HepG2 (cell line): ENCODE data around the gene CAPRIN1. TPM values are rescaled to one million over a fixed set of nuclear protein-coding genes. Genes with fewer than 3 reads are reported as not detected.
A peak's percentile ranks its signal among the peaks of the same experiment; 100 is the strongest.

Experiments used
- ASH2L ChIP-seq: fragments of 300-600, 200-600 bp; sonication (generic); IDR thresholded peaks from 2 replicates; pipeline ENCODE4 v1.7.0; 2017; ENCODE audit warnings: low read depth, mild to moderate bottlenecking, moderate library complexity, mixed read lengths, low read length; ENCODE audit not compliant: insufficient read length
- CBX1 ChIP-seq: IDR thresholded peaks from one replicate; pipeline ENCODE4 v1.6.1; 2016; ENCODE audit warnings: antibody characterized with exemption, low read depth
- ETV5 ChIP-seq: IDR thresholded peaks from 2 replicates; pipeline ENCODE4 v1.6.1; 2018; ENCODE audit warnings: missing biosample characterization, missing genetic modification reagents, inconsistent platforms, borderline replicate concordance
- FIP1L1 ChIP-seq: fragments of 200-400 bp; formaldehyde crosslinking; IDR thresholded peaks from 2 replicates; pipeline ENCODE4 v1.6.1; 2018; ENCODE audit warnings: low read depth, mild to moderate bottlenecking, low read length, moderate library complexity, borderline replicate concordance; ENCODE audit not compliant: insufficient read depth
- GABPB1 ChIP-seq: IDR thresholded peaks from 2 replicates; pipeline ENCODE4 v1.6.1; 2016; ENCODE audit warnings: mild to moderate bottlenecking, missing genetic modification reagents, moderate library complexity, missing compliant biosample characterization
- KDM5A ChIP-seq: fragments of 200-600 bp; sonication (generic); IDR thresholded peaks from 2 replicates; pipeline ENCODE4 v1.7.0; 2018; ENCODE audit warnings: antibody characterized with exemption, mild to moderate bottlenecking, low read length, borderline replicate concordance
- KLF13 ChIP-seq: sonication (generic); formaldehyde crosslinking; IDR thresholded peaks from 2 replicates; pipeline ENCODE4 v1.4.0; 2020; ENCODE audit warnings: mild to moderate bottlenecking, missing genetic modification reagents
- LBX2 ChIP-seq: sonication (generic); formaldehyde crosslinking; IDR thresholded peaks from 2 replicates; pipeline ENCODE4 v1.5.0; 2020; ENCODE audit warnings: missing genetic modification reagents, mild to moderate bottlenecking, borderline replicate concordance
- POLR2A ChIP-seq, 2 experiments: IDR thresholded peaks; 2 replicates each; pipeline ENCODE4 v1.6.1; 2011; ENCODE audit warnings: low read depth in 2 of 2, low read length in 2 of 2, mild to moderate bottlenecking in 1 of 2, moderate library complexity in 1 of 2; ENCODE audit not compliant: insufficient read depth in 1 of 2
- PRDM4 ChIP-seq: sonication (generic); formaldehyde crosslinking; IDR thresholded peaks from 2 replicates; pipeline ENCODE4 v1.9.0; 2021; ENCODE audit warnings: missing genetic modification reagents, borderline replicate concordance
- RBFOX2 ChIP-seq: fragments of 200-400 bp; formaldehyde crosslinking; IDR thresholded peaks from 2 replicates; pipeline ENCODE4 v1.6.1; 2017; ENCODE audit warnings: low read depth, mild to moderate bottlenecking, low read length
- TFAP4 ChIP-seq: sonication (generic); IDR thresholded peaks from 2 replicates; pipeline ENCODE4 v1.6.1; 2016; ENCODE audit warnings: low read depth, borderline replicate concordance
- TFDP1 ChIP-seq: IDR thresholded peaks from 2 replicates; pipeline ENCODE4 v1.6.1; 2016; ENCODE audit warnings: missing compliant biosample characterization, missing genetic modification reagents, borderline replicate concordance
- TFE3 ChIP-seq: IDR thresholded peaks from 2 replicates; pipeline ENCODE4 v1.6.1; 2016
- ZMYM4 ChIP-seq: sonication (generic); formaldehyde crosslinking; IDR thresholded peaks from 2 replicates; pipeline ENCODE4 v1.8.1; 2023; ENCODE audit warnings: mild to moderate bottlenecking, missing genetic modification reagents
- ZNF484 ChIP-seq: sonication (generic); formaldehyde crosslinking; IDR thresholded peaks from 2 replicates; pipeline ENCODE4 v1.5.1; 2020; ENCODE audit warnings: mild to moderate bottlenecking, low read depth, missing genetic modification reagents, borderline replicate concordance
- ZNF557 ChIP-seq: sonication (generic); formaldehyde crosslinking; IDR thresholded peaks from 2 replicates; pipeline ENCODE4 v1.4.0; 2020; ENCODE audit warnings: missing genetic modification reagents
- ZNF639 ChIP-seq: conservative IDR thresholded peaks from 2 replicates; pipeline ENCODE4 v1.6.1; 2018; ENCODE audit warnings: missing genetic modification reagents
- ZNF770 ChIP-seq: sonication (generic); formaldehyde crosslinking; IDR thresholded peaks from 2 replicates; pipeline ENCODE4 v1.5.0; 2020; ENCODE audit warnings: mild to moderate bottlenecking, missing genetic modification reagents
- polyA plus RNA-seq, 8 experiments: library from polyadenylated mRNA; depleted of rRNA in 3 of 8; stranded (reverse) in 7 of 8; unstranded in 1 of 8; fragments of >200 nt; fragmentation: Illumina TruSeq in 4 of 8; extraction: Trizol in 4 of 8; gene quantifications; 2 replicates each; pipeline versions ENCODE4 v1.2.1 to v1.2.3, GENCODE V29; 2011 to 2016; ENCODE audit warnings: low read depth in 4 of 8, missing spikeins in 1 of 8, mixed read lengths in 1 of 8; ENCODE audit not compliant: insufficient read depth in 1 of 8
- total RNA-seq, 5 experiments: library from RNA; depleted of rRNA; stranded (reverse); fragments of >200 nt; fragmentation: Illumina TruSeq; extraction: Trizol; gene quantifications; 2 replicates each; pipeline ENCODE4 v1.2.3, GENCODE V29; 2016; ENCODE audit warnings: low read depth in 1 of 5

CAPRIN1 gene
- total and polyA plus RNA-seq, 2 of the 13 experiments (the other 11 are each of a cell fraction or from before 2014, with no cell fraction given) = 114 to 162 TPM

- TF ChIP-seq TFDP1 (CRISPR knock-in tag) = peak; percentile 41; the same call in 1 of the 2 replicates
- TF ChIP-seq RBFOX2 = peak; percentile 80
- TF ChIP-seq ZMYM4 (CRISPR knock-in tag) = peak; percentile 7; the same call in 1 of the 2 replicates
- no peak for TF ChIP-seq ZNF557 (CRISPR knock-in tag)
- TF ChIP-seq ZNF770 (CRISPR knock-in tag) = no peak
- TF ChIP-seq ZNF639 (CRISPR knock-in tag) = peak; percentile 65
- TF ChIP-seq GABPB1 (CRISPR knock-in tag) = peak; percentile 35
- peak; percentile 23; the same call in 1 of the 2 replicates for TF ChIP-seq LBX2 (CRISPR knock-in tag)
- peak; percentile 72; the same call in 1 of the 2 replicates for TF ChIP-seq KLF13
- 0 out of 2 replicates have a peak, but pooled peaks have one; percentile 27 for TF ChIP-seq ETV5 (CRISPR knock-in tag)
- peak; percentile 48 for TF ChIP-seq ASH2L
- TF ChIP-seq TFAP4 = peak; percentile 13; the same call in 1 of the 2 replicates
- no peak for TF ChIP-seq ZNF484
- no peak for TF ChIP-seq PRDM4
- TF ChIP-seq POLR2A (IDR thresholded peaks at IDR 0.05; ENCODE audit: insufficient read depth in 1 of 2, low read depth in 2 of 2, low read length in 2 of 2) = peak; percentile 67 to 70
- peak; percentile 89 for TF ChIP-seq KDM5A
- no peak for TF ChIP-seq FIP1L1
- peak; percentile 53; the same call in 1 of the 2 replicates for TF ChIP-seq TFE3
- TF ChIP-seq CBX1 = peak; percentile 49
Measured at GRCh38 chr11:34052036-34052607, 591 bp downstream of the CAPRIN1 start (continued).
